Chondrocyte (in vitro differentiated cells): ENCODE measurements around the gene GPS2. TPM values are rescaled to one million over a fixed set of nuclear protein-coding genes. Genes with fewer than 3 reads are reported as not detected.

Experiments
- DNase-seq: peaks from one replicate; pipeline ENCODE4 v3.0.0; 2021; ENCODE audit warnings: mixed read lengths, low spot score
- H3K27ac Mint-ChIP-seq: one replicate; pipeline ENCODE4 v1.8.0; 2021; ENCODE audit warnings: mild to moderate bottlenecking, moderate library complexity, mixed read lengths; ENCODE audit not compliant: unreplicated experiment
- H3K27me3 Mint-ChIP-seq: 2 replicates; pipeline ENCODE4 v1.8.0; 2021; ENCODE audit warnings: low read depth, mixed read lengths
- H3K36me3 Mint-ChIP-seq: 2 replicates; pipeline ENCODE4 v1.8.0; 2021; ENCODE audit warnings: low read depth, mixed read lengths
- H3K4me1 Mint-ChIP-seq: 2 replicates; pipeline ENCODE4 v1.8.0; 2021; ENCODE audit warnings: low read depth, mild to moderate bottlenecking, mixed read lengths
- H3K4me3 Mint-ChIP-seq: one replicate; pipeline ENCODE4 v1.8.0; 2021; ENCODE audit warnings: mild to moderate bottlenecking, moderate library complexity, mixed read lengths; ENCODE audit not compliant: unreplicated experiment
- H3K9me3 Mint-ChIP-seq: 2 replicates; pipeline ENCODE4 v1.8.0; 2021; ENCODE audit warnings: low read depth, mixed read lengths
- total RNA-seq: library from RNA; stranded (reverse); gene quantifications from 3 replicates; pipeline ENCODE4 v1.2.1, GENCODE V29; 2021
- TF ChIP-seq, protein P1 (sequence below): fragments of 200-600 bp; sonication (generic); IDR thresholded peaks from 2 replicates; pipeline ENCODE4 v1.5.0; 2021; ENCODE audit warnings: antibody characterized with exemption, mild to moderate bottlenecking, moderate library complexity

The GPS2 gene
- total RNA-seq, 1 donor from 2014 or later = 43.9 TPM

DNA sequence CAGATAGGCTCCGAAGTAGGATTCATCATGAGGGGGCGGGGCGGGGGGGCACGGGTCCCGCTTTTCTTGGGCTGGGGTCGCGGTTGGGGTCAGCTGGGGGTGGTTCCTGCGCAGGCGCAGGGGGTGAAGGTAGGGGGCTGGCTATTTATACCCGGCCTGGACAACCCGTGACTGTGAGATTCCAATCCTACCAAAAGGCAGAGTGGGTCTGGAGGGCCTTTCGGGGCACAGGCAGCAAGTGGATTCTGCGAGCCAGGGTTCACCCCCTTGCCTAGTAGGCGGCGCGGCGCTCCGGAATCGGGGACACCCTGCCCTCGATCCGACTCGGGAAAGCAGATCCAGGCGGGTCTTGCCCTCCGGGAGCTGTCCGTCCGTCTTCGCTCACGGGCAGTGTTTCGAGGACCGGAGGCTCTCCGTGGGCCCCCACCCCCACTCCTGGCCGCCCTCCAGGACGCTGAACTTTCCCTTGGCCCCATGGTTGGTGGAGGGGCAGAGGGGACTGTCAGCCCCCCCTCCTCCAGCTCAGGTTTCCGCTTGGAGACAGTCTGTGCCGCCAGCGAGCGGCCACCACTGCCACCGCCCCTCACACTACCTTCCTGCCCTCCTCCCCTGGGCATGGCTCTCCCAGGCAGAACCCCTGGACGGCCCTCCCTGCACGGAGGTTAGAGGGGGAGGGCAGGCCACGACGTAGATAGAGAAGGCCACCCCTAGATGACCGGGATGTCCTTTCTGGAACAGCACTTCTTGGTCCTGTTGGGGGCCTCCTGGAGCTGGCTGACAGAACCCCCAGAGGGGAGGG is 33.0 kb downstream of the GPS2 start:
- peak overlapping the region; percentile 75 for H3K4me3 Mint-ChIP-seq

DNA sequence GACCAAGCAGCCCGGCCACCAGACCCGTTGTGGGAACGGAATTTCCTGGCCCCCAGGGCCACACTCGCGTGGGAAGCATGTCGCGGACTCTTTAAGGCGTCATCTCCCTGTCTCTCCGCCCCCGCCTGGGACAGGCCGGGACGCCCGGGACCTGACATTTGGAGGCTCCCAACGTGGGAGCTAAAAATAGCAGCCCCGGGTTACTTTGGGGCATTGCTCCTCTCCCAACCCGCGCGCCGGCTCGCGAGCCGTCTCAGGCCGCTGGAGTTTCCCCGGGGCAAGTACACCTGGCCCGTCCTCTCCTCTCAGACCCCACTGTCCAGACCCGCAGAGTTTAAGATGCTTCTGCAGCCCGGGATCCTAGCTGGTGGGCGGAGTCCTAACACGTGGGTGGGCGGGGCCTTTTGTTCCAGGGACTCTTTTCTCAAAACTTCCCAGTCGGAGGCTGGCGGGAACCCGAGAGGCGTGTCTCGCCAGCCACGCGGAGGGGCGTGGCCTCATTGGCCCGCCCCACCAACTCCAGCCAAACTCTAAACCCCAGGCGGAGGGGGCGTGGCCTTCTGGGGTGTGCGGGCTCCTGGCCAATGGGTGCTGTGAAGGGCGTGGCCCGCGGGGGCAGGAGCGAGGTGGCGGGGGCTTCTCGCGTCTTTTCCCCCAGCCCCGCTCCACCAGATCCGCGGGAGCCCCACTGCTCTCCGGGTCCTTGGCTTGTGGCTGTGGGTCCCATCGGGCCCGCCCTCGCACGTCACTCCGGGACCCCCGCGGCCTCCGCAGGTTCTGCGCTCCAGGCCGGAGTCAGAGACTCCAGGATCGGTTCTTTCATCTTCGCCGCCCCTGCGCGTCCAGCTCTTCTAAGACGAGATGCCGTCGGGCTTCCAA is 33.8 kb downstream of the GPS2 start, which contains the start of gene SLC2A4:
SLC2A4 (plus strand) TSS at position 645 of the 879 bp plus-strand sequence; CDS start at position 862, 217 bp downstream.
- H3K4me3 Mint-ChIP-seq = peak within 1 kb of the TSS; percentile 75
- peaks cover 17% of the 10 kb centered on the region for H3K4me1 Mint-ChIP-seq
- no peaks in the 10 kb centered on the region for H3K36me3 Mint-ChIP-seq
- TF ChIP-seq, protein P1, sequence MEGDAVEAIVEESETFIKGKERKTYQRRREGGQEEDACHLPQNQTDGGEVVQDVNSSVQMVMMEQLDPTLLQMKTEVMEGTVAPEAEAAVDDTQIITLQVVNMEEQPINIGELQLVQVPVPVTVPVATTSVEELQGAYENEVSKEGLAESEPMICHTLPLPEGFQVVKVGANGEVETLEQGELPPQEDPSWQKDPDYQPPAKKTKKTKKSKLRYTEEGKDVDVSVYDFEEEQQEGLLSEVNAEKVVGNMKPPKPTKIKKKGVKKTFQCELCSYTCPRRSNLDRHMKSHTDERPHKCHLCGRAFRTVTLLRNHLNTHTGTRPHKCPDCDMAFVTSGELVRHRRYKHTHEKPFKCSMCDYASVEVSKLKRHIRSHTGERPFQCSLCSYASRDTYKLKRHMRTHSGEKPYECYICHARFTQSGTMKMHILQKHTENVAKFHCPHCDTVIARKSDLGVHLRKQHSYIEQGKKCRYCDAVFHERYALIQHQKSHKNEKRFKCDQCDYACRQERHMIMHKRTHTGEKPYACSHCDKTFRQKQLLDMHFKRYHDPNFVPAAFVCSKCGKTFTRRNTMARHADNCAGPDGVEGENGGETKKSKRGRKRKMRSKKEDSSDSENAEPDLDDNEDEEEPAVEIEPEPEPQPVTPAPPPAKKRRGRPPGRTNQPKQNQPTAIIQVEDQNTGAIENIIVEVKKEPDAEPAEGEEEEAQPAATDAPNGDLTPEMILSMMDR = no peak
- no peak for DNase-seq
- H3K27ac Mint-ChIP-seq = peak within 1 kb of the TSS; percentile 89
- H3K9me3 Mint-ChIP-seq = no peaks in the 10 kb centered on the region
- peaks cover 7% of the 10 kb centered on the region for H3K27me3 Mint-ChIP-seq

More for the DNA sequence above, 33.0 kb downstream of the GPS2 start:
- Mint-ChIP-seq H3K4me1 (peaks cover 17% of the 10 kb centered on the region), H3K27me3 (peaks cover 13% of the 10 kb centered on the region), H3K27ac (no peak overlapping the region), H3K9me3 (no peaks in the 10 kb centered on the region), H3K36me3 (no peaks in the 10 kb centered on the region)
- TF ChIP-seq, protein P1 = no peak
- DNase-seq = no peak

DNA sequence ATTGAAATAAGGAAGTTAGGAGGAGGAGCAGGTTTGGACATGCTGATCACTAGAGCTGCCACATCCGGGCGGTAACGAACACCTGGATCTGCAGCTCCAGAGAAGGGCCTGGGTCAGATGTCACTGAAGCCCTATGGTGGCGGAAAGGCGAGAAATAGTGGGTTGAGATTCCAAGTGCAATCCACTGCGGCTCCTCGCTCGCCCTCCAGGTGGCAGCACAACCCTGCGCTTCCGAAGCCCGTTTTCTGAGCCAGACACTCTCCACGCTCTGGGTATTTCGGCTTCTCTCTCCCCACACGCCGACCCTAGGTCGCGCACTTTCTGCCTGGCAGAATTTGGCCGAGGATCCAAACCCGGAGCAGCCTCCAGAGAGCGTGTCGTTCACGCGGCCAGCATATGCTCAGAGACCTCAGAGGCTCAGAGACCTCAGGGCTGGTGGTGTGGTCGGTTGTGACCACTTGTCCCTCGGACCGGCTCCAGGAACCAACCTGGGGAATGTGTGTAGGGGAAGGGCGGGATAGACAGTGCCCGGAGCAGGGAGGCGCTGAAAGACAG is 34.6 kb downstream of the GPS2 start:
- peaks cover under 1% of the 10 kb centered on the region for H3K27me3 Mint-ChIP-seq
- no peaks in the 10 kb centered on the region for H3K36me3 Mint-ChIP-seq
- no peaks in the 10 kb centered on the region for H3K9me3 Mint-ChIP-seq
- no peak for DNase-seq
- peak overlapping the region; percentile 75 for H3K4me3 Mint-ChIP-seq
- H3K4me1 Mint-ChIP-seq = peaks cover 17% of the 10 kb centered on the region
- TF ChIP-seq, protein P1 = peak; percentile 90
- peak overlapping the region; percentile 89 for H3K27ac Mint-ChIP-seq

DNA sequence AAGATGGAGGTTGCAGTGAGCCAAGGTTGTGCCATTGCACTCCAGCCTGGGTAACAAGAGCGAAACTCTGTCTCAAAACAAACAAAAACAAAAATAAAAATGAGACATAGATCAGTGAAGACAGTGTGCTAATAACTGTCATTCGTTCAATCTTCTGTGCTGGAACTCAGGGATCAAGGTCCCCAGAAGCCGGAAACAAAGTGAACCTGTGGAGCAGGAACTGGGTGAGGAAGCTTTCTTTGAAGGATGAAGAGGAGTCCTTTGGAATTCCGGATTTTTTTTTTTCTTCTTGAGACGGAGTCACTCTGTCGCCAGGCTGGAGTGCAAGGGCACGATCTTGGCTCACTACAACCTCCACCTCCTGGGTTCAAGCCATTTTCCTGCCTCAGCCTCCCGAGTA is 35.7 kb downstream of the GPS2 start:
- Mint-ChIP-seq H3K36me3 (no peaks in the 10 kb centered on the region), H3K4me3 (no peak overlapping the region), H3K27me3 (no peaks in the 10 kb centered on the region), H3K27ac (no peak overlapping the region), H3K4me1 (peaks cover 17% of the 10 kb centered on the region), H3K9me3 (no peaks in the 10 kb centered on the region)
- no peak for DNase-seq
- TF ChIP-seq, protein P1 = no peak

DNA sequence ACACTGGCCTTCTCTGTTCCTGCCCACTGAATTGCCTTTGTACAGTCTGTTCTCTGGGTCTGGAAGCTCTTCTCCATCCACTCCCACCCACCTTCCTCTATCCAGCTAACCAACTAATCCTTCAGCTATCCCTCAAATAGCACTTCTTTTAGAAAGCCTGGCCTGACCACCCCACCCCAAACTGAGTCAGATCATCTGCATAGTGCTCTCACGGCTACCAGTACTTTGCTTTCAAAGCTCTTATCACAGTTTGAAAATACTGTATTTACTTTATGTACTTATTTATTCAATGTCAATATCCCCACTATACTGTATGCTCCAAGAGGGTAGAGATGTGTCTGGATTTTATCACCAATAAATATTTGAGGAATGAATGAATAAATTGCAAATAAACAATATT is 48.4 kb downstream of the GPS2 start:
- Mint-ChIP-seq H3K9me3 (no peaks in the 10 kb centered on the region), H3K4me3 (no peak overlapping the region), H3K27me3 (peaks cover 10% of the 10 kb centered on the region), H3K27ac (no peak overlapping the region), H3K4me1 (peaks cover 29% of the 10 kb centered on the region), H3K36me3 (no peaks in the 10 kb centered on the region)
- TF ChIP-seq, protein P1 = no peak
- DNase-seq = no peak
